Epithelial cell of alveolus of lung (primary cell): ENCODE data around the gene FUCA1. TPM values are rescaled to one million over a fixed set of nuclear protein-coding genes. Genes with fewer than 3 reads are reported as not detected.

Experiments
- total RNA-seq: library from RNA; depleted of rRNA; stranded (reverse); fragments of >200 nt; gene quantifications from 2 replicates; pipeline ENCODE4 v1.2.1, GENCODE V29; 2015

FUCA1 gene
- total RNA-seq = 6.2 and 10.7 TPM in 2 replicates

GRCh38 chr1:23867895-23868556, at the start of gene FUCA1:
FUCA1 (minus strand) TSS chr1:23868290; CDS start chr1:23868286, 4 bp downstream.

GRCh38 chr1:23913212-23913880, 45.3 kb upstream of the FUCA1 start, which contains the start of gene CNR2:
CNR2 (minus strand) TSS chr1:23913362; CDS start chr1:23875617, 37,745 bp downstream.

GRCh38 chr1:23825076-23825761, 42.9 kb downstream of the FUCA1 start, which contains the start of gene HMGCL:
HMGCL (minus strand) TSS chr1:23825429; CDS start chr1:23825415, 14 bp downstream.

GRCh38 chr1:23800400-23801337, 67.4 kb downstream of the FUCA1 start, which contains the start of gene GALE:
GALE (minus strand) TSS chr1:23800754; CDS start chr1:23799007, 1,747 bp downstream.

Other genes with a start within 250 kb of the FUCA1 start
- gene RPL11, start 176.5 kb downstream of the FUCA1 start, total RNA-seq = 875 and 1,510 TPM in 2 replicates
- 25.1 and 31.4 TPM in 2 replicates for gene ELOA, start 124.8 kb downstream of the FUCA1 start, total RNA-seq
- gene PITHD1, start 89.9 kb downstream of the FUCA1 start, total RNA-seq = 39.4 and 40.2 TPM in 2 replicates
- gene LYPLA2, start 77.1 kb downstream of the FUCA1 start, total RNA-seq = 37.8 and 86.4 TPM in 2 replicates
- gene GALE, start 67.5 kb downstream of the FUCA1 start, total RNA-seq = 10.7 and 71.2 TPM in 2 replicates
- gene HMGCL, start 42.9 kb downstream of the FUCA1 start, total RNA-seq = 35.3 and 54.8 TPM in 2 replicates
- gene CNR2, start 45.1 kb upstream of the FUCA1 start, total RNA-seq = not detected in 2 replicates
- 64.8 and 73.3 TPM in 2 replicates for gene PNRC2, start 91.5 kb upstream of the FUCA1 start, total RNA-seq
- 59.6 and 62.2 TPM in 2 replicates for gene SRSF10, start 112.0 kb upstream of the FUCA1 start, total RNA-seq
- gene MYOM3, start 243.8 kb upstream of the FUCA1 start, total RNA-seq = 0.08 and 0.13 TPM in 2 replicates